Nephron (organoid): ENCODE measurements around the gene KMT2B.

ENCODE experiments used
- H3K27ac Mint-ChIP-seq, 3 experiments: 2 replicates each; pipeline ENCODE4 v1.8.0; 2020; ENCODE audit warnings: mixed read lengths in 3 of 3, mild to moderate bottlenecking in 2 of 3, moderate library complexity in 1 of 3
- H3K27me3 Mint-ChIP-seq: 2 replicates; pipeline ENCODE4 v1.8.0; 2021; ENCODE audit warnings: low read depth, mild to moderate bottlenecking, moderate library complexity, mixed read lengths
- H3K36me3 Mint-ChIP-seq: 2 replicates; pipeline ENCODE4 v1.8.0; 2020; ENCODE audit warnings: low read depth, mixed read lengths
- H3K4me1 Mint-ChIP-seq: 2 replicates; pipeline ENCODE4 v1.8.0; 2020; ENCODE audit warnings: mixed read lengths
- H3K4me3 Mint-ChIP-seq, 3 experiments: 2 replicates each; pipeline ENCODE4 v1.8.0; 2020; ENCODE audit warnings: mild to moderate bottlenecking in 3 of 3, mixed read lengths in 3 of 3, moderate library complexity in 2 of 3
- H3K9me3 Mint-ChIP-seq: 2 replicates; pipeline ENCODE4 v1.8.0; 2020; ENCODE audit warnings: mixed read lengths
- CTCF ChIP-seq, 3 experiments: fragments of 200-600 bp; sonication (generic); IDR thresholded peaks; one replicate each; pipeline ENCODE4 v1.5.0; 2021; ENCODE audit warnings: antibody characterized with exemption in 3 of 3; ENCODE audit not compliant: unreplicated experiment in 3 of 3

The KMT2B gene

GRCh38 chr19:35734889-35735288, 17.1 kb downstream of the KMT2B start:
- H3K27me3 Mint-ChIP-seq = peaks cover 7% of the 10 kb centered on the region
- no peak for TF ChIP-seq CTCF (IDR thresholded peaks at IDR 0.05; ENCODE audit: unreplicated experiment in 3 of 3)
- H3K27ac Mint-ChIP-seq = no peak overlapping the region
- H3K4me3 Mint-ChIP-seq = no peak overlapping the region
- H3K4me1 Mint-ChIP-seq = no peaks in the 10 kb centered on the region
- H3K9me3 Mint-ChIP-seq = no peaks in the 10 kb centered on the region
- peaks cover 46% of the 10 kb centered on the region for H3K36me3 Mint-ChIP-seq

- Mint-ChIP-seq H3K9me3 (no peaks in the 10 kb centered on the region), H3K4me1 (peaks cover 7% of the 10 kb centered on the region), H3K4me3 (peak overlapping the region in 1 of 3 experiments; percentile 23), H3K27me3 (peaks cover 7% of the 10 kb centered on the region), H3K36me3 (peaks cover 30% of the 10 kb centered on the region), H3K27ac (no peak overlapping the region)
- no peak for TF ChIP-seq CTCF (IDR thresholded peaks at IDR 0.05; ENCODE audit: unreplicated experiment in 3 of 3)
These were observed 19.4 kb downstream of the KMT2B start for GRCh38 chr19:35736913-35737886.

GRCh38 chr19:35738021-35738886, 20.5 kb downstream of the KMT2B start:
- H3K4me3 Mint-ChIP-seq = peak overlapping the region; percentile 23 to 76 (median 67)
- TF ChIP-seq CTCF (IDR thresholded peaks at IDR 0.05; ENCODE audit: unreplicated experiment in 3 of 3) = no peak
- H3K4me1 Mint-ChIP-seq = peaks cover 10% of the 10 kb centered on the region
- H3K27me3 Mint-ChIP-seq = peaks cover 7% of the 10 kb centered on the region
- H3K36me3 Mint-ChIP-seq = peaks cover 30% of the 10 kb centered on the region
- no peaks in the 10 kb centered on the region for H3K9me3 Mint-ChIP-seq
- H3K27ac Mint-ChIP-seq = no peak overlapping the region

GRCh38 chr19:35738887-35739229, 21.1 kb downstream of the KMT2B start:
- peak overlapping the region; percentile 23 to 76 (median 67) for H3K4me3 Mint-ChIP-seq
- H3K4me1 Mint-ChIP-seq = peaks cover 10% of the 10 kb centered on the region
- peaks cover 7% of the 10 kb centered on the region for H3K27me3 Mint-ChIP-seq
- H3K36me3 Mint-ChIP-seq = peaks cover 29% of the 10 kb centered on the region
- no peak for TF ChIP-seq CTCF (IDR thresholded peaks at IDR 0.05; ENCODE audit: unreplicated experiment in 3 of 3)
- no peak overlapping the region for H3K27ac Mint-ChIP-seq
- no peaks in the 10 kb centered on the region for H3K9me3 Mint-ChIP-seq

GRCh38 chr19:35739275-35740107, 21.7 kb downstream of the KMT2B start:
- Mint-ChIP-seq H3K4me3 (peak overlapping the region; percentile 66 to 76 (median 67)), H3K36me3 (peaks cover 22% of the 10 kb centered on the region), H3K27ac (no peak overlapping the region), H3K4me1 (peaks cover 13% of the 10 kb centered on the region), H3K27me3 (peaks cover 7% of the 10 kb centered on the region), H3K9me3 (no peaks in the 10 kb centered on the region)
- TF ChIP-seq CTCF (IDR thresholded peaks at IDR 0.05; ENCODE audit: unreplicated experiment in 3 of 3) = no peak
